Measurements from ENCODE around the gene RALGDS. TPM values are rescaled to one million over a fixed set of nuclear protein-coding genes. Genes with fewer than 3 reads are reported as not detected.

RALGDS gene
- total RNA-seq, 1 experiment from 2014 or later = 22.9 TPM

- DNase-seq (ENCODE audit: low spot score) (no peak), ATAC-seq (no peak)
- H3K4me3 Mint-ChIP-seq = no peak overlapping the region
- ChIA-PET CTCF (interaction anchor here (2.2 kb wide), 1 partner anchor 45 kb away, joined by 9 read pairs; no protein-coding TSS in a partner anchor), POLR2A (interaction anchor here (0.6 kb wide), 1 partner anchor 39 kb away, joined by 3 read pairs; no protein-coding TSS in a partner anchor)
- H3K9me3 Mint-ChIP-seq = peaks cover 22% of the 10 kb centered on the region
- H3K4me1 Mint-ChIP-seq = no peaks in the 10 kb centered on the region
- TF ChIP-seq GTF2I (CRISPR knock-in tag; conservative IDR thresholded peaks at IDR 0.05) = no peak
- TF ChIP-seq, protein P1, sequence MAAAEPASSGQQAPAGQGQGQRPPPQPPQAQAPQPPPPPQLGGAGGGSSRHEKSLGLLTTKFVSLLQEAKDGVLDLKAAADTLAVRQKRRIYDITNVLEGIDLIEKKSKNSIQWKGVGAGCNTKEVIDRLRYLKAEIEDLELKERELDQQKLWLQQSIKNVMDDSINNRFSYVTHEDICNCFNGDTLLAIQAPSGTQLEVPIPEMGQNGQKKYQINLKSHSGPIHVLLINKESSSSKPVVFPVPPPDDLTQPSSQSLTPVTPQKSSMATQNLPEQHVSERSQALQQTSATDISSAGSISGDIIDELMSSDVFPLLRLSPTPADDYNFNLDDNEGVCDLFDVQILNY (CRISPR knock-in tag; IDR thresholded peaks at IDR 0.05) = no peak
- TF ChIP-seq, protein P2, sequence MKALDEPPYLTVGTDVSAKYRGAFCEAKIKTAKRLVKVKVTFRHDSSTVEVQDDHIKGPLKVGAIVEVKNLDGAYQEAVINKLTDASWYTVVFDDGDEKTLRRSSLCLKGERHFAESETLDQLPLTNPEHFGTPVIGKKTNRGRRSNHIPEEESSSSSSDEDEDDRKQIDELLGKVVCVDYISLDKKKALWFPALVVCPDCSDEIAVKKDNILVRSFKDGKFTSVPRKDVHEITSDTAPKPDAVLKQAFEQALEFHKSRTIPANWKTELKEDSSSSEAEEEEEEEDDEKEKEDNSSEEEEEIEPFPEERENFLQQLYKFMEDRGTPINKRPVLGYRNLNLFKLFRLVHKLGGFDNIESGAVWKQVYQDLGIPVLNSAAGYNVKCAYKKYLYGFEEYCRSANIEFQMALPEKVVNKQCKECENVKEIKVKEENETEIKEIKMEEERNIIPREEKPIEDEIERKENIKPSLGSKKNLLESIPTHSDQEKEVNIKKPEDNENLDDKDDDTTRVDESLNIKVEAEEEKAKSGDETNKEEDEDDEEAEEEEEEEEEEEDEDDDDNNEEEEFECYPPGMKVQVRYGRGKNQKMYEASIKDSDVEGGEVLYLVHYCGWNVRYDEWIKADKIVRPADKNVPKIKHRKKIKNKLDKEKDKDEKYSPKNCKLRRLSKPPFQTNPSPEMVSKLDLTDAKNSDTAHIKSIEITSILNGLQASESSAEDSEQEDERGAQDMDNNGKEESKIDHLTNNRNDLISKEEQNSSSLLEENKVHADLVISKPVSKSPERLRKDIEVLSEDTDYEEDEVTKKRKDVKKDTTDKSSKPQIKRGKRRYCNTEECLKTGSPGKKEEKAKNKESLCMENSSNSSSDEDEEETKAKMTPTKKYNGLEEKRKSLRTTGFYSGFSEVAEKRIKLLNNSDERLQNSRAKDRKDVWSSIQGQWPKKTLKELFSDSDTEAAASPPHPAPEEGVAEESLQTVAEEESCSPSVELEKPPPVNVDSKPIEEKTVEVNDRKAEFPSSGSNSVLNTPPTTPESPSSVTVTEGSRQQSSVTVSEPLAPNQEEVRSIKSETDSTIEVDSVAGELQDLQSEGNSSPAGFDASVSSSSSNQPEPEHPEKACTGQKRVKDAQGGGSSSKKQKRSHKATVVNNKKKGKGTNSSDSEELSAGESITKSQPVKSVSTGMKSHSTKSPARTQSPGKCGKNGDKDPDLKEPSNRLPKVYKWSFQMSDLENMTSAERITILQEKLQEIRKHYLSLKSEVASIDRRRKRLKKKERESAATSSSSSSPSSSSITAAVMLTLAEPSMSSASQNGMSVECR (CRISPR knock-in tag; IDR thresholded peaks at IDR 0.05; ENCODE audit: borderline replicate concordance) = no peak
- TF ChIP-seq CDX4 (CRISPR knock-in tag; IDR thresholded peaks at IDR 0.05; ENCODE audit: borderline replicate concordance) = no peak
- TF ChIP-seq ZNF138 (CRISPR knock-in tag; conservative IDR thresholded peaks at IDR 0.05) = no peak
- TF ChIP-seq CBFB (CRISPR knock-in tag; IDR thresholded peaks at IDR 0.05; ENCODE audit: low read depth) = no peak
- no peak for TF ChIP-seq PREB (CRISPR knock-in tag; IDR thresholded peaks at IDR 0.05; ENCODE audit: borderline replicate concordance)
- no peak for TF ChIP-seq ELF4 (CRISPR knock-in tag; IDR thresholded peaks at IDR 0.05; ENCODE audit: low read depth)
- no peak for TF ChIP-seq EMX1 (CRISPR knock-in tag; IDR thresholded peaks at IDR 0.05)
- H3K36me3 Mint-ChIP-seq = peaks cover 45% of the 10 kb centered on the region
- H3K27me3 Mint-ChIP-seq (ENCODE audit: low read depth) = peaks cover 16% of the 10 kb centered on the region
- H3K27ac Mint-ChIP-seq = no peak overlapping the region
Observed at GRCh38 chr9:133098871-133099270, 22.2 kb downstream of the RALGDS start.

DNA sequence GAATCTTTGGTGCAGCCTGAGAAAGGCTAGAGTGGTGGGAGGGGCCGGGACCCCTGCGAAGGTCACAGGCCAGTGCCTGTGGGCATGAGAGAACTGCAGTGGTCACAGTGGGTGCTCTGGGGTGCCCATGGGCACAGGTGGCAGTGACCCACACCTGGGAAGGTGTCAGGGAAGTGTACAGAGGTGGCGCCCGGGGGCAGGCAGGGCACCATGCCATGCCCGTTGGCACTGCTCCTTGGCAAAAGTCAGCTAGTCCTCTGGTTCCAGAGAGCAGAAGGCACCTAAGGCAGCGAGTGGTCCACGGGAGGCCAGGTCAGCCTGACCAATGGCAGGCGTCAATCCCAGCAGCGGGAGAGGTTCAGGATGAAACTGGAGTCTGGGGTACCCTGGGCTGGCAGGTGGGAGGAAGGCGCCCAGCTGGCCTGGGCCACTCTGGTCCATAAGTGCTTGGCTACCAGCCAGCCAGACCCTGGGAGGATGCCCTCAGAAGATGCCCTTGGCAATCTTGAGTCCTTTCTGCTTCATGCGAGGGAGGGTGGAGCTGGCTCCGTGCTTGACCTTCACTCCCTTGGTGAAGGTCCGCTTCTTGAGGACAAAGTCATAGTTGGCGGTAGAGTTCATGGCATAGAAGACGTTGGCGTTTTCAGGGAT, 22.8 kb downstream of the RALGDS start:
- CTCF ChIA-PET = interaction anchor here (2.2 kb wide), 1 partner anchor 46 kb away, joined by 9 read pairs; no protein-coding TSS in a partner anchor

More for the DNA sequence above, 22.8 kb downstream of the RALGDS start:
- no peak overlapping the region for H3K27ac Mint-ChIP-seq
- no peaks in the 10 kb centered on the region for H3K4me1 Mint-ChIP-seq
- TF ChIP-seq CREB1 (CRISPR knock-in tag; IDR thresholded peaks at IDR 0.05) (no peak), HMGXB4 (CRISPR knock-in tag; IDR thresholded peaks at IDR 0.05) (no peak), JUN (CRISPR knock-in tag; IDR thresholded peaks at IDR 0.05) (no peak), ZNF396 (CRISPR knock-in tag; IDR thresholded peaks at IDR 0.05; ENCODE audit: borderline replicate concordance) (no peak), EMX1 (CRISPR knock-in tag; IDR thresholded peaks at IDR 0.05) (no peak)
- TF ChIP-seq, protein P3, sequence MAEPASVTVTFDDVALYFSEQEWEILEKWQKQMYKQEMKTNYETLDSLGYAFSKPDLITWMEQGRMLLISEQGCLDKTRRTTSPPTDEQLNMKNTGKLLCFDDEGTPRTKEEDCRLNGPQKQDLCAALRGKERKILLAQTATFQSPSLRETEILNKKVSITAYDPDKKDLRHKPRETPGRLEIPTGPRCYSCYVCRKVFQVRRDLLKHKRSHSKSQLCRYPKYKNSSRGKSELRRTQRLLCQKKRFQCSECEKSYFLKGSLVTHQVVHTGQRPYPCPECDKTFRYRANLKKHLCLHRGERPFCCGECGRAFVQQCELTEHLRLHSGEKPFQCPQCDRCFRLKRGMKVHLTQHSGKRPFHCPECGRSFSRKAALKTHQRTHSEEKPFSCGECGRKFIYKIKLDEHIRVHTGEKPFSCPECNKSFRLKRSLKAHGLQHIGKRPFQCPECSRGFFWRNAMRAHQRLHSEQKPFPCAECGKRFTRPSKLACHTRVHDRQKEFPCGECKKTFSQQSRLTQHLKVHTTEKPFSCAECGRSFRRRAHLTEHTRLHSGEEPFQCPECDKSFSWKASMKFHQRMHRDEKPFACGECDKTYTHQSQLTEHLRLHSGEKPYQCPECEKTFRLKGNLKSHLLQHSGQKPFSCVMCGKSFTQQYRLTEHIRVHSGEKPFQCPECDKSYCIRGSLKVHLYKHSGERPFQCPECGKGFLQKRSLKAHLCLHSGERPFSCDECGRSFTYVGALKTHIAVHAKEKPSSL (CRISPR knock-in tag; conservative IDR thresholded peaks at IDR 0.05) = no peak
- peaks cover 22% of the 10 kb centered on the region for H3K9me3 Mint-ChIP-seq
- POLR2A ChIA-PET = no interaction called here
- H3K27me3 Mint-ChIP-seq (ENCODE audit: low read depth) = peaks cover 16% of the 10 kb centered on the region
- peaks cover 45% of the 10 kb centered on the region for H3K36me3 Mint-ChIP-seq
- H3K4me3 Mint-ChIP-seq = no peak overlapping the region
- DNase-seq (ENCODE audit: low spot score) = no peak
- ATAC-seq = no peak

All from WTC11 (cell line).